Bone marrow (tissue), 2 donors: ENCODE results near the gene ADCY5.

ENCODE experiments used
- DNase-seq, 2 donors: peaks; one replicate each; lab custom pipeline; 2025; lab: John Stamatoyannopoulos, UW

The ADCY5 gene

DNA sequence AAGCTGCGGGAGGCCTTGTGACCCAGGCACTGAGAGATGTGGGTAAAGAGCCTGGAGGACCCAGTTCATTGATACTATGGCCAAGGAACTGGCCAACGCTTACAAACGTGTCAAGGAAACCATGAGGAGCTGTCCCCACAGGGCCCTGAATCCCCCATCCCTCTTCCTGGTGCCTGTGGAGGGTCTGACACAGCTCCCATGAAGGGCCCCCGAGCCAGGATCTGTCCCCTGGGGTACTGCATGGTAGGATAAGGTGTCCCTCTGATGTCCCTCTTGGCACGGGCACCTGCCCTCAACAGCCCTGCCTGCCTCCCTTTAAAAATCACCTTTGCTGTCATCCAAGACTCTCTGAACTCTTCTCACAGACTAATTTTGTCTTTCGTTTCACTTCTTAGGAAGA, 122.4 kb downstream of the ADCY5 start:
- DNase-seq: no peak

DNA sequence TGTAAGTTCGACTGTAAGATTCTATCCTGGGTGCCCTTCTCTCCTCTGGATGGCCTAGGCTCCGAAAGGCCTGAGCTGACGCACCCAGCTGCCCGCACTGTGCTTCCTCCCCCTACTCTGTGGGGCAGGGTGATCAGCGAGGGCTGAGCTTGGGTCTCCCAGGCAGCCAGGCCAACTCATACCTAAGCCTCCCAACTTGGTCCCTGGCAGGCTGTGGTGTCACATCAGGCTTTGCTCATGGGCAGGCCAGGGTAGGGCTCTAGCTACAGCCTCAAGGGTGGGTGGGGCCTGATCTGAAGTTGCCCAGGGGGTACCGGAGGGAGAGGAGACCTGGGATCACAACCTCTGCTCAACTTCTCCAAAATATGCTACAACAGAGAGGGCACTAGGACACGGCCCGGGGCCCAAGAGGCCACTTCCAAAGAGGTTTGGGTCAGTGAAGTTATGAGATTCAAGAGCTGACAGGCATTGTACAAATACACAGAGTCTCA, 123.1 kb downstream of the ADCY5 start:
- DNase-seq: no peak

DNA sequence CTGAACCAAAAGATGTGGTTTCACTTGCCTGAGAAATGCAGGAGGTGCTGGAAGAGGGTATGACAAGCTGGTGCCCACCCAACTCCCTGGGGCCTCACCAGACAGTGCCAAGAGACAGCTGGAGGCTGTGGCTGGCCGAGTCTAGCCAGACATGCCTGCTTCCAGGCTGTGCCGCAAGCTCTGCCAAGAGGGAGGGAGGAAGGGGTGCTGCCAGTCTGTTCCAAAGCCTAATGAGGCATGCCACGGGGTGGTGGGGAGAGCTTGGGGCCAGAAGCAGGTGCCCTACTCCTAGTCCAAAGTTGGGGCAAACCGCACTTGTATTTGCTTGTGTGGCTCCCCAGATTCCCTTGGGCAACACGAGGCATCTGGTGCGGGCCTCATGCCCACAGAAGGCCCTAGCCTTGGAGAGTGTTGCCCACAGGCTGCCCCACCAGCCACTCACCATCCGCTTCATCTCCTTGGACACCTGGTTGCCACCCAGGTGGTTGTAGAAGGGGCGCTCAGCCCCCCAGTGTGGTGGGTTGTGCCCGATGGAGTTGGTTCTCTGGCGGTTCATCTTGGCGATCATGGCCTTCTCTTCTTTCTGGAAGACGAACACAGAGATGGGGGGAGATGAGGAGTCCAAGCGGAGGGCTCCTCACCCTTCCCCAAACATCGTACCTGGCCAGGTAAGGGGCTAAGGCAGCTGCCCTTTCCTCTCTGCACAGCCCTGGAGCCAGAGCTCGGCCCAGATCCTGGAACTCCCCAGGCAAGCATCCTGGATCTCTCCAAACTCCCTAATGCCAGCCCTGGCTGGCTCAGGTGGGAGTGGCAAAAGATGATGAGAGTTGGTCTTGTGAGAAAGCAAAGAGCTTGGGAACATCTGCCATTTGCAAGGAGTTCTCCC, 123.8 kb downstream of the ADCY5 start:
- DNase-seq: no peak

DNA sequence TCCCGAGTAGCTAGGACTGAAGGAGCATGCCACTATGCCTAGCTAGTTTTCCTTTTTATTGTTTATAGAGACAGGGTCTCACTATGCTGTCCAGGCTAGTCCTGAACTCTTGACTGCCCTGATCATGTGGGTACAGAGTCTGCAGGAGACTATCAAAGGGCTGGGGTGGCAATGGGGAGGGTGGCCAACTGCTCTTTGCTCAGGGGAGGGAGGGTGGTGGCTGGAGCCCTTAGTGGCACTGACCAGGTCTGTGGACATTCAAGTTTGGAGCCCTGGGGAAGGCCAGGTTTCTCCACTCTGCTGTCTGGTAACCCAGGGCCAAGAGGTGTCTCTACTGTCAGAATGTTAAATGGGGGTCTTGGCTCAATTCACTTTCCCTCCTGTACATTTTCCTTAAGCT, 125.1 kb downstream of the ADCY5 start:
- DNase-seq: no peak

DNA sequence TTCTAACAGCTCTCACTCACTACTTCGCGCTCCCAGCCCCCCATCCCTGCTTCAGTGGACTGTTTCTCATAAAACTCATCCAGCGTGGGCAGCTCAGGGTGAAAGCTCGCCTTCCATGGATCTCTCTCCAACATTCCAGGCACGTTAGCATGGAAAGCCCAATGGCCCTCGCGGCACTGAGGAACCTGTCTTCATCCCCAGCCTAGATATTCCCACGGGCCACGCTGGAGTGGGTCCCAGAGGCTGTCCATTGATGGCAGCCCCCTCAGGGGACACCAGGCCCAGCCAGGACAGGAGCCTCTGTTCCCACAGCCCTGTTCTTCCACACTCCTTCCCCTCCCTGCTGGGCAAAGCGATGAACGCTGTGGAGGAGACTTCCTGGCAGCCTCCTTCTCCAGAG, 126.0 kb downstream of the ADCY5 start:
- DNase-seq: no peak

DNA sequence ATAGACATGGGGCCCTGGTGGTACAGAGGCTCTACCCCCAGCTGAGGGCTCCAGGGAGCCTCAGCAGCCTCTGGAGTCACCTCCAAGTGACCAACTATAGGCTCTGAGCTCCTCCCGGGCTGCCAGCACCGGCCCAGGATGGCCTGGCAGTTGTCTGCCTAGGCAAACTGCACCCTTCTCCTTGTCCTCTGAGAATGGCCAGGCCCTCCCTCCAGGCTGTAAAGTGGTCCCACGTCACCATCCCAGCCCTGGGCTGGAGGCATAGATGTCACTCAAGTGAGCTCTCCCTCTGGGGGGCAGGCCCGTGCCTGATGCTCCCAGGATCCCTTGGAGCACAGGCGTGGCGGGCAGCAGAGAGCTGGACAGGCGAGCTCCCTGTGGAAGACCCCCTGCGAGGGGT, 127.1 kb downstream of the ADCY5 start:
- no peak for DNase-seq

DNA sequence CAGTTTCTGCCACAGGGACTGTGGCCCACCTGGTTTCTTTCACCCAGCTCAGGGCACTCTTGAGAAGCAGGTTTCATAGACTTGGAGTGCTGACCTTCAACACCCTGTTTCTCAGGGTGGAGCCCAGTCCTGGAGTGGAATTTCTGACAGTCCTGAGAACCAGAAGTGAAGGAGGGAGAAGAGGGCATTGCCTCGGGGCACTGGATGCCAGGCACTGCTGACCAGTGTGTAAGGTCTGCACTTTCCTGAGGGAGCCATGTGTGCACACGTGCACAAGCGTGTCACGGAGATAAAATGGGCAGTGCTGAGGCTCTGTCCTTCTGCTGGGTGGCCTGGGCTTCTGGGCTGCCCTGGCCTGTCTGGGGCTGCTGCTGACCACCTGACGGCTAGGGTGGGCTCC, 128.7 kb downstream of the ADCY5 start:
- DNase-seq: no peak

DNA sequence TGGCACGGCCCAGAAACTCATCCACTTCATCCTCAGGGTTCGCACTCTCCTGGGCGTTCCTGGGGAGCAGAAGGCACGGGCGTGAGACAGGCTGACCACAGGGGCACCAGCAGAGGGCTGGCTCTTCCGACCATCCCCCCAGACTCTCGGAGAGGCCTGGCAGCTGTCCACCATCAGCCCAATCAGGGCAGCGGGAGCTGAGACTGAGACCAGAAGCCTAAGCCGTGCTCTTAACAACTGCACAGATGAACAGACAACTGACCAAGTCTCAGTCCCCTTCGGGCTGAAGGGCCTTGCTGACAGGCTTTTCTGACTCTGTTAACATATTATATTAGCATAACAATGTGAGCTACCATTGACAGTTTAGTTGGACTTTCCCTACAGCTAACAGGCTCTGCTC, 129.1 kb downstream of the ADCY5 start:
- no peak for DNase-seq

DNA sequence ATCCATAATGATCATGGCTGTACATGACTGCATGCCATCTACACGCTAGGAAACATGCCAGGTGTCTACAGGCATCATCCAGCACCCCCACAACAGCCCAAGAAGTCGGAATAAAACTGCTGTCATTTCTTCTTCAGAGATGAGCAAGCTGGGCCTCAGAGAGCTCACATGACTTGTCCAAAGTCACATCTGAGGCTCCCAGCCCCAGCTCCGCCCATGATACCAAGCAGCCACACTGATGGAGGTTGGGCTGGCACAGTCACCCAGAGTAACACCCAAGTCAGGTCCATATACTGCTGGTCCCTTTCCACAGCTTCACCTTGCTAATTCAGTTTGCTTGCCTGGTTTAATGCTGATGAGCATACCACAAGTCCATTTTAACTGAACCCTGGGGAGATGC, 130.5 kb downstream of the ADCY5 start:
- no peak for DNase-seq

DNA sequence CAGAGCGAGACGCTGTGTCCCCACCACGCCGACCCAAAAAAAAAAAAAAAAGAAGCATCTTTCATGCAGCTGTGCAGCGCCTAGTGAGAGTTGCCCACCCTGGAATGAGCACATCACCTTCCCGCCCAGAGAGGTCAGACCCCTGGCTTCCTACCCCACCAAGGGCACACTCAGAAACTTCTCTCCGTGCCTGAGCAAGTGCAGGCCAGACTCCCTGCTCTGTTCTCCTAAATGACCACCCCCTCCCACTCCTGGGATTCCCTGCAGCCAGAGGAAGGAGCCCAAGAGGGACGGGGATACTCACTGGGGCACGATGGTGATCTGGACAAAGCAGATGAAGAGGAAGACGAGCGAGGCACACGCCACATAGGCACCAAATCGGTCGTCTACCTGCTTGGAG, 131.2 kb downstream of the ADCY5 start:
- DNase-seq: no peak

DNA sequence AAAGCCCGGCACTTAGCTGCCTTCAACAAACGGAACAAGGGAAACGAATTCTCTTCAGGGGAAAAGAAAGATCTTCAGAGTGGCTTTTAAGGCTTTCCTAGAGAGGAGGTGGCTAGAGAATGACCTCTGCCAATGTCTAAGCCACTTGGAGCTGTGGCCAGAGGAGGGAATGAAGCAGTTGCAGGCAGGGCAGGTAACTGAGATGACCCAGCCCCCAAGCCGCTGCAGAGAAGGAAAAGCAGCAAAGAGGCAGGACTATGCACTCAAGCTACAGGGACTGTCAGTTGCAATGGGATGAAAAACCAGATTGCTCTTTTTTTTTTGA, 133.7 kb downstream of the ADCY5 start:
- no peak for DNase-seq

DNA sequence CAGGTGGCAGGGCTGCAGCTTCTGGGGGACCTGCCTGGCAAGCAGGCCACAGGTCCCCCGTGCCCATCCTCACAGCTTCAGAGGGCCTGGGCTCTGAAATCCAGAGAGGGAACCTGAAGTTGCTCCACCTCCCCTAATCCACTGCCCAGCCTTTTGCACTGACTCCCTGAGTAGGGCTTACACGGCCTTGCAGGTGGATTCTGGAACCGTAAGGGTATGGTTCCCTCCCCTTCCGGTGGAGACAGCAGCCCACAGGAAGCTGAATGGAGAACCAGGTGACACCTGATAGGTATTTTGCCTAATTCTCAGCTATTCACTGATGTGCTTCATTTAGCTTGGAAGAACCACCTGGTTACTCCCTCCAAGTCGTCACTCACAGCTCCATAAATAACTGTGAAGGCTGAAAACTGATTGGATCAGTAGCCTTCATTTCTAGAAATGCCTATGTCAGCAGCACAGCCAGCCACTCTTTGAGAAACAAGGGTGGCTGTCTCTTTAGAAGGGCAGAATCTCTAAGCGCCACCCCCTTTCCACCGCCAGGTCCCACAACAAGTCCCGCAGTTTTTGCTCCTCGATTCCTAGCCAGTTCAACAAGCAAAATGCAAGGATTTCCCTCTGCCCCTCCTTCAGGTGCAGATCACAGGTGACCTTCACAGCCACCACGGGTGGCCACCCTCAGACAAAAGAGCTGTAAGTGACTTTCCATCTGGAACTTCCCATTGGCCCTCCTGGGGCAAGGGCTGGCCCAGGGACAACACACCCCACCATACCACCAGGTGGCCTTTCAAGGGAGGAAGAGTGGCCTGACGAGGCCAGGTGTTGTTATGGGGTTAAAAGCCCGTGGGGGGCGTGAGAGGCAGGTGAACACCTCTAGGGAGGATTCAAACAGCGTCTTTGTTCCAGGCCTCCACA, 134.3 kb downstream of the ADCY5 start:
- no peak for DNase-seq

DNA sequence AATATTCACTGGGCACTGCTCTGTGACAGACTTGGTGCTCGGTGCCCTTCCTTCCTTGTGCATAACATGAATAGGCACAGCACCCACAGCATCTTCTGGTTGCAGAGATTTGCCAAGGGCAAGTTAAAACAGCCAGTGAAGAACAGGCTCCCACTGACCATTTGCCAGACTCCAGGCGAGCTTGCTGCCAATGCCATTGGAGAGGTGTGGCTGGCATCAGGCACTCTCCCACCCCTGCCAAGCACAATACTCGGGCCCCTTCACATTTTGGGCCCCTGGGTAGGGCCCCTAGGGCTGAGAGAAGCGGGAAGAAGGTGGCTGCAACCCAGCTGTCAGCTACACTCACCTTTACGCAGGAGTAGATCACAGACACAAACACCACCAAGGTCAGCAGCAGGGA, 135.0 kb downstream of the ADCY5 start:
- no peak for DNase-seq

DNA sequence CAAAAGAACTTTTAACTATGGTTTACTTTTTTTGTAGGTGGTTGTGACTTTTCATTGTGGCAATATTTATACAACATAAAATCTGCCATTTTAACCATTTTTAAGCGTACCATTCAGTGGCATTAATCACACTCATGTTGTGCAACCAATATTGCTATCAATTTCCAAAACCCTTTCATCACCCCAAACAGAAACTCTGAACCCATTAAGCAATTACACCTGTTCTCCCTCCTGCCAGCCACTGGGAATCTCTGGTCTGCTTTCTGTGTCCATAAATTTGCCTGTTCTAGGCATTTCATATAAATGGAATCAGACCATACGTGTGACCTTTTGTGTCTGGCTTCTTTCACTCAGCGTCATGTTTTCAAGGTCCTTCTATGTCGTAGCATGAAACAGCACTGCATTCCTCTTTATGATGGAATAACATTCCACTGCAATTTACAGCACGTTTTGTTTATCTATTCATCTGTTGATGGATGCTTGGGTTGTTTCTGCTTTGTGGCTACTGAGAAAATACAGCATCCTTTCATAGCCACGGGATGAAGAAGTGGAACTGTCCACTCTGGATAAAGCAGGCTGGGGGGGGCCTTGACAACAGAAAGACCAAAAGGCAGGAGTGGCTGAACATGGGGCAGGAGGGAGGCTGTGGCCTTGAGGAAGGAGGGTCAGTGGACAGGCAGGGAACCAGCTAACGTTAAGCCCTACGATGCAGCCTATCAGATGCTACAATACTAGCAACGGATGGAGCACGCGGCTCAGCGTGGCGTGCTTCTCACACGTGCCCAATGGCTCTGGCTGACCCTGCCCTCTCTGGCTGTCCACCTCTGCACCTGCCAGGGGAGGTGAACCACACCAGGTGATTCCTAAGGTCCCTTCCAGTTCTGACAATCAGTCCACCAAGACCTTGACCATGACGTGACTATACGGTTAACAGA, 136.3 kb downstream of the ADCY5 start:
- DNase-seq: no peak

DNA sequence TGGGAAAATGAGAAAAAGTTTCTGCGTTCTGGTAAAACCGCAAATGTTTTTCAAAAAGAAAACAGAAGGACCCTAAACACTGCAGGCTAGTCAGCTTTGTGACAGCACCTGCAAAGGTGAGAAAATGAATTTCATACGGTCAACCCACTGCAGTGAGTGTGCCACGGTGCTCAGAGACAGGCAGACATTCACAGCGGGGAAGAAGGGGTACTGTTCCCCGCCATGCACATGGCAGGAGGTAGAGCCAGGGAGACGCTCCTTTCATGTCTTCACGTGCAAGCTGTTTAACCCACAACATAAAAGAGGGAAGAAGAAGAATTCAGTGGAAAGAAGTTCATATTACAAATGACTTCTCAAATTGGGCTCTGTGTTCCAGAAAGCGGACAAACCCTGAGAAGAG, 137.7 kb downstream of the ADCY5 start:
- DNase-seq: no peak

DNA sequence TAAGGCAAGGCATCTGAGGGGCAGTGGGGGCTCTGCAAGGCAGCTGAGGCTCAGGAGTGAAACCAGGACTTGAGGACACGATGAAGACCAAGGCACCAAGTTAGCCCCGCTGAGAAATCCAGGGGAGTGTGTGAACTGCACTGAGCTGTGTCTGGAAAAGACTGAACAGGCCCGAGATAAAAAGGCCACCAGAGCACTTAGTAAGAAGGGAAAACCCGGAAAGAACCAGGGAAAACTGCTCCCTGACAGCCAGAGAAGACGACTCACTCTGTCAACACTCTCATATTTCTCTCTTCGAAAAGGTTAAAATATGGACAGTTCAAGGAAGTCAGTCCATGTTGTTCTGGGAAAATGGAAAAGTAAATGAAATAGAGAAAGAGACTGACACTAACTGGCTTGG, 138.1 kb downstream of the ADCY5 start:
- no peak for DNase-seq

DNA sequence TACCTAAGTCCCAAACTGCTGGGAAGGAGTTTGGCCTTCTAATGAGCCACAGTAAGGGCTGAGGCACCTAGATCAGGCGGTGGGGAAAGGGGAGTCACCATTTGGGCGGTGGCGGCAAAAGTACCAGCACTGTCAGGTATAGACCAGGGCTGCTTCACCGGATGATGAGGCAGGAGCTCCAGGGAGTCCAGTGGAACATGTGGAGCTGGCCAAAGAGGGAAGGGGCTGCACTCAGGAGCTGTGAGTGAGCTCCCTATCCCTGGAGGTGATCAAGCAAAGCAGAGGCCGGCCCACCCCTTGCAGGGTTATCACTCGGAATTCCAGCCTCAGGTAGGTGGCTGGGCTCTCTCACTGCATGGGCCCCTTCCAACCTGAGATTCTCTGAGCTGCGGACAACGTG, 138.7 kb downstream of the ADCY5 start:
- no peak for DNase-seq

DNA sequence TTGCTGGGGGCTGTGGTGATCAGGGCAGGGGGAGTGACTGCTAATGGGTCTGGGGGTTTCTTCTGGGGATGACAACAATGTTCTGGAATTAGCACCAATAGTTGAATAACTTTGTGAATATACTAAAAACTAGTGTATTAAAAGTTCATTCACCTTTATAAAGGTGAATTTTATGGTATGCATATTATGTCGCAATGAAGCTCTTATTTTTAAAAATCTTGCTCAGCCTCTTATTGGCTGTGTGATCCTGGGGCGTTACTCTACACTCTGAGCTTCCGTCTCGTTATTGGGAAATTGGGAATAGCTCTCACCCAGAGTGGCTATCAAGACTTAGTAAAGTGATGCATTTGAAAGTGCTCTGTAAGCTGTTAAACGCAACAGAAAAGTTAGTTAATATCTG, 141.8 kb downstream of the ADCY5 start:
- no peak for DNase-seq

DNA sequence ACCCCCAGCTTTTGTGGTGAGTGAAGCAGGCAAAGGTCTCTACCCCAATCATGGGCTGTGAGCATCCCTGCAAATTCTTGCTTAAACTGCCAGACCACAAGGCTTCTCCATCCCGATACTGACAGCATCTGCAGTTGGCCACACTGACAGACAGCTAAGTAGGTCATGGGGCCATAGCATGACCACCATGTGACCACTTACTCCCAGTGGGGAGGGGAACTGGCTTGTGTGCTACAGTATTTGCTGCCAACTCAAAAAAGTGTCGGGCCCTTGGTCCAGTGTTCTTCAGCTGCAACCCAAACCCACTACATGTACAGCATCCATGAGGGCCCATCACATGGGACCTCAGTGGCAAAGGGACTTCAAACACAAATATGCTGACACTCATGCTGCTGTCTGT, 143.7 kb downstream of the ADCY5 start:
- DNase-seq: no peak

DNA sequence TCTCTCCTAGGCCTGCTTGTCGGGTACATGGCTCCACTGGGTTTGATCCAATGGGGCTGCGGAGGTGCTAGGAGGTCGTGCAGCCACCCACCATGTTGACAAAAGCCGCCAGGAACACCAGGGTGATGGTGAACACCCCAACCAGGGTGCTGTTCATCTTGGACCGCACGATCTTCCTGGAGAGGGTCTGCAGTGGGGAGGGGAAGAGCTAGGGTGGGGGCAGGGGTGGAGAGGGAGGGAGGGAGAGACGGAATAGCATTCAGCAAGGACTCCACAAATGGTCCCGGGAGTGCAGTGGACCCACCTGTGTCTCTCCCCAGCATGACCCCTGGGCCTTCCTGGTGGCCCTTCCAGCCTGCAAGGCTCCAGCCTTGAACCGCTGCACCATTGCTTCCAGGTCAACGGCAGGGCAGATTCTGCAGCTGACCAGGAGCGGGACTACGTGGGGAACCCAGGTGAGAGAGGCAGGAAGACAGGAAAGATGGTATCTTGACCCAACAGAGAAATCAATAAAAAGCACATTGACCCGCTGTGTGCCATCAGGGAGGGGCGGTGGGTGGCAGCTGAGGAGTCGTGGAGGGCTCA, 144.8 kb downstream of the ADCY5 start:
- DNase-seq: no peak

DNA sequence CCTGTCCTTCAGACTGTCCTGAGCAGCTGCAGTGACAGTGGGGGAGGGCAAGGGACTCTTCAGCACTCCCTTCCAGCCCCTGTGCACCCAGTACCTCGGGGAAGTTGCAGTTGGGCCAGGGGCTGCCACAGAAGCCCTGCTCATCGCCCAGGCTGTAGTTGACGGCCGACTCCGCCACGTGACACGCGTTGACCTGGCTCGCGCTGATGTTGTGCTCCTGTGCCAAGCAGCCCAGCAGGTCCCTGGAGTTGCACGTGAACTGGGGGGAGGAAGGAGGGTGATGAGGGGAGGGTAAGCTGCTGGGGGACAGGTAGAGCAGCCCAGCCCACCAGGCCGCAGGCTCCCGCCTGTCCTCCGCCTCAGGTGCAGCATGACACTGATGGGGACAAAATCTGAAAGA, 145.9 kb downstream of the ADCY5 start:
- no peak for DNase-seq
